NCI-H2171 (cell line): ENCODE data around the gene LEAP2.
A peak's percentile ranks its signal among the peaks of the same experiment; 100 is the strongest.

ENCODE experiments used
- DNase-seq: peaks from one replicate; lab custom pipeline; 2025; lab: John Stamatoyannopoulos, UW

The LEAP2 gene

GRCh38 chr5:132873119-132873929 is at the start of gene LEAP2:
TSS of gene LEAP2 (plus strand) at chr5:132873668. CDS start at chr5:132873695, 27 bp downstream.
- no peak for DNase-seq

- DNase-seq = no peak
Observed at GRCh38 chr5:132824426-132824825, 49.0 kb upstream of the LEAP2 start.

GRCh38 chr5:132825033-132825833 is 48.2 kb upstream of the LEAP2 start:
- no peak for DNase-seq

- DNase-seq = no peak
Observed at GRCh38 chr5:132825834-132826391, 47.6 kb upstream of the LEAP2 start.

GRCh38 chr5:132826424-132827082 is 46.9 kb upstream of the LEAP2 start:
- no peak for DNase-seq

GRCh38 chr5:132827943-132828673 is 45.4 kb upstream of the LEAP2 start:
- no peak for DNase-seq

GRCh38 chr5:132828846-132829494 is 44.5 kb upstream of the LEAP2 start:
- peak; percentile 17 for DNase-seq

- DNase-seq = peak; percentile 52
Observed at GRCh38 chr5:132829742-132830435, 43.6 kb upstream of the LEAP2 start.

- DNase-seq = peak; percentile 17
Observed at GRCh38 chr5:132830436-132831094, 42.9 kb upstream of the LEAP2 start, which contains the start of gene SHROOM1. TSS of gene SHROOM1 (minus strand) at chr5:132830647. CDS start at chr5:132826140, 4,507 bp downstream.

- no peak for DNase-seq
Observed at GRCh38 chr5:132831095-132831860, 42.2 kb upstream of the LEAP2 start.

GRCh38 chr5:132832612-132833011 is 40.9 kb upstream of the LEAP2 start:
- no peak for DNase-seq

- DNase-seq = no peak
Observed at GRCh38 chr5:132834057-132834456, 39.4 kb upstream of the LEAP2 start.

GRCh38 chr5:132836852-132837251 is 36.6 kb upstream of the LEAP2 start:
- no peak for DNase-seq

GRCh38 chr5:132837868-132838267 is 35.6 kb upstream of the LEAP2 start:
- DNase-seq = no peak

GRCh38 chr5:132838516-132839282 is 34.8 kb upstream of the LEAP2 start:
- no peak for DNase-seq

GRCh38 chr5:132839426-132840301 is 33.8 kb upstream of the LEAP2 start:
- no peak for DNase-seq

- DNase-seq = no peak
Observed at GRCh38 chr5:132840313-132840712, 33.2 kb upstream of the LEAP2 start.
